Fibroblast of skin of left biceps (primary cell): Measurements from ENCODE around the gene DNAL4.

Experiments used
- DNase-seq, 2 experiments: peaks; one replicate each; pipeline ENCODE4 v3.0.0-alpha.2; 2013; ENCODE audit warnings: low read depth in 2 of 2

Gene DNAL4

GRCh38 chr22:38740116-38740723, 53.7 kb downstream of the DNAL4 start:
- no peak for DNase-seq

GRCh38 chr22:38739300-38740055, 54.5 kb downstream of the DNAL4 start:
- no peak for DNase-seq

GRCh38 chr22:38738475-38739070, 55.4 kb downstream of the DNAL4 start:
- no peak for DNase-seq

GRCh38 chr22:38737302-38738060, 56.5 kb downstream of the DNAL4 start:
- no peak for DNase-seq

- DNase-seq = no peak
These were observed 57.7 kb downstream of the DNAL4 start for GRCh38 chr22:38736257-38736570.

GRCh38 chr22:38735465-38736256, 58.3 kb downstream of the DNAL4 start:
- DNase-seq = no peak

GRCh38 chr22:38735126-38735464, 58.8 kb downstream of the DNAL4 start:
- no peak for DNase-seq

GRCh38 chr22:38734421-38735100, 59.4 kb downstream of the DNAL4 start:
- DNase-seq = no peak

- DNase-seq = no peak
These were observed 60.1 kb downstream of the DNAL4 start for GRCh38 chr22:38733724-38734381.

GRCh38 chr22:38733329-38733723, 60.6 kb downstream of the DNAL4 start:
- no peak for DNase-seq

- no peak for DNase-seq
These were observed 61.6 kb downstream of the DNAL4 start for GRCh38 chr22:38732251-38732815.

GRCh38 chr22:38731703-38732161, 62.2 kb downstream of the DNAL4 start:
- DNase-seq = no peak

GRCh38 chr22:38730411-38730871, 63.5 kb downstream of the DNAL4 start:
- no peak for DNase-seq

- DNase-seq = no peak
These were observed 64.0 kb downstream of the DNAL4 start for GRCh38 chr22:38729946-38730345.

GRCh38 chr22:38728871-38729796, 64.8 kb downstream of the DNAL4 start:
- DNase-seq = no peak
